T47D (cell line): ENCODE results near the gene ARMC10.
"Not testable (repeated sequence)": the region's sequence is repeated elsewhere in the genome, so short reads cannot be mapped to it uniquely, and the experiment has no call there.

Experiments
- DNase-seq, 2 experiments: peaks; one replicate each; pipeline versions ENCODE4 v3.0.0 to v3.0.0-alpha.2; 2011 to 2012; ENCODE audit warnings: low read depth in 1 of 2, low spot score in 1 of 2
- JUND ChIP-seq: IDR thresholded peaks from 2 replicates; pipeline ENCODE4 v1.6.1; 2012; ENCODE audit warnings: low read depth
- in situ Hi-C: cut with HindIII; loops from 2 replicates; pipeline ENCODE4 v1.10.0; 2016; ENCODE audit warnings: low sequenced_read_pairs, low pct_unique_long_range_greater_than_20kb

The ARMC10 gene

DNA sequence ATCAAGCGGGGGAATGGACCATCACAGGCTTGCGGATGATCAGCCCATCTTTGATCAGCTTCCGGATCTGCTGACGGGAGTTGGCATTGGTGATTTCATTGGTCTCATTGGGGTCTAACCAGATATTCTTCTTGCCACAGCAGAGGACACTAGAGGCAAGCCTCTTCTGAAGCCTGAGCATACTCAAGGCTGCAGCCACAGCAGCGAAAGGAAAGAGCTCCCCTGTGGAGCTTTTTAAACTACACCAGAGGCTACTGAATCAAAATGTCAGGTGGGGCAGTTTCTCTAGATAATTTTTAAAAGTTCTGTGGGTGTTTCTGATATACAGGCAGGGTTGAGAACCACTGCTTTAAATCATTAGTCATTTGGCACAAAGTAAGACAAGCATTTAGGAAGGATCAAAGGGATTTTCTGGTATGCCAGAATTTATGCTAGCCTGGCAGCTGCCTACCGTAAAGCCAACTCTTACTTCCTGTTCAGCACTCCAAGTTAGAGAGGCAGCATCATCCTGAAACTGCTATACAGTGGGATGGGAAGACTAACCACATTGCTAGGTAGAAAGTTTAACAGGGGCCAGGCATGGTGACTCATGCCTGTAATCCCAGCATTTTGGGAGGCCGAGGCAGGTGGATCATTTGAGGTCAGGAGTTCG is 66.9 kb downstream of the ARMC10 start:
- TF ChIP-seq JUND = no peak
- in situ Hi-C loops = no loop called here
- DNase-seq = no peak

DNA sequence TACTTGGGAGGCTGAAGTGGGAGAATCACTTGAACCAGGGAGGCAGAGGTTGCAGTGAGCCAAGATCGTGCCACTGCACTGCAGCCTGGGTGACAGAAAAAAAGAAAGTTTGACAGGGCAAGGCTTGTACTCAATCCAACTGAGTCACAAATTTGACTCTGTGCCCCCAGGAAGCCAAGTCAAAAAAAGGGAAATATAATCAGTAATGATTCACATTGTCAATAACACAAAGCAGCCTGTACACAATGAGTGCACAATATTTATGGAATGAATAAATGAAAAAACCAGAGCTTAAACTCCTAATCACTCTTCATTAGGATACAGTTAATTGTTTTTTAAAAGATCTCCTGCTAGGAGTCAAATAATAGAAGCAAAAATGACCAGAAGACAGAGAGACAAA is 67.6 kb downstream of the ARMC10 start:
- no peak for TF ChIP-seq JUND
- no peak for DNase-seq
- in situ Hi-C loops = no loop called here

DNA sequence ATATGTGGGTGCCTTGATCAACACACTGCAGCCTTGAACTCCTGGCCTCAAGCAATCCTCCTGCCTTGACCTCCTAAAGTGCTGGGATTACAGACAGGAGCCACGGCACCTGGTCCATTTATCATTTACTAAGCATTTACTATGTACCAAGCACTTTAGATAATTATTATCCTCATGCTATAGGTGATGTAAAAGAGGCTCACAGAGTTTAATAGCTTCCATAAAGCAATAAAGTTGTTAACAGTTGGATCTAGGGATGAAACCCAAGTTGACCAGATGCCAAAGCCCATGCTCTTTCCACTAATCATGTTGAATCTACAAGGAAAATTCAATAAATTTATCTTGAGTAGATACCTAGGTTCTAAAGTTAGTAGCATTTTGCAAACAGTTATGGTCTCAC is 68.9 kb downstream of the ARMC10 start:
- no peak for TF ChIP-seq JUND
- DNase-seq = no peak

DNA sequence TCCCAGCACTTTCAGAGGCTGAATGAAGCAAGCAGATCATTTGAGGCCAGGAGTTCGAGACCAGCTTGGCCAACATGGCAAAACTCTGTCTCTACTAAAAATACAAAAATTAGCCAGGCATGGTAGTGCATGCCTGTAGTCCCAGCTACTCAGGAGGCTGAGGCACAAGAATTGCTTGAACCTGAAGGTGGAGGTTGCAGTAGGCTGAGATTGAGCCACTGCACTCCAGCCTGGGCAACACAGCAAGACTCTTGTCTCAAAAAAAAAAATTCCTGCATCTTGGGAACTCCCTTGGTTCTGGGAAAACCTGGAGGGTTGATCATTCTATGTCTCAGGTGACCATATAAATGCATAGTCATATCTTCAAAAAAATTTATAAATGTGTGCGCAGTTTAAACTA is 69.8 kb downstream of the ARMC10 start:
- in situ Hi-C loops = not testable (repeated sequence)

More for the DNA sequence above, 68.9 kb downstream of the ARMC10 start:
- in situ Hi-C loops = no loop called here

DNA sequence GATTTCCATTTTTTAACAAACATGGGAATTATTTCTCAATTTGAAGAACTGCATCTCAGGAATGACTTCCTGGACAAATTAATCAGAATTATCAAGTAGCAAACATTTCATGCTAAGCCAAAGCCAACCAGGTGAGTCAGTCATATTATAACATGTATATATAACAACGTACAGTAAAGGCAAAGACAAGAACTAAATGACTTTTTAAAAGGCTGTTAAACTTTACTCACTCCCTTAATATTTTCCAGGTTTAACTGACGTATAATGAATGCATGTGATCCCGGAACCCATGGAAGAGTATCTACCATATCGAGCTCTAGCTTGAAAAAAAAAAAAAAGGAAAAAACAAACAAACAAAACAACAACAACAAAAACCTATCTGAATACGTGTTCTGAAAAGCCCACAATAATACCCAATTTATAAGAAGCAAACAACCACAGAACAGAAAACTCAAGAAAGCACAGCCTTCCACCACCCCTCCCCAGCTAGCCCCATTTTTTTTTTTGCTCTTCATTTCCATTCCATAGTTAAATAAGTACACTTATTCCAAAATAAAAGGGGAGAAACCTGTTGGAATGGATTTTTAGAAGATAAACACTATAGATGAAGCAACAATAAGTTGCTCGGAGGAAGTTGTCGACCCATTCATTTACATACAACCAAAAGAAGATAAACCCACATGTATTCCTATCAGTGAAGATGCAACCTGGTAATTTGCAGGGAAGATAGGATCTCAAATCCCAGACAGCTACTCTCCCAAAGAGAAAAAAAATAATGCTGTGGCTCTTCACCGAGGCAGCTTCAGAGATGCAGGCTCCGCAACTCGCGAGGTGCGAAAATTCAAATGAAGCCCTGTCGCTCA is 73.4 kb downstream of the ARMC10 start:
- in situ Hi-C loops = no loop called here
- no peak for DNase-seq
- no peak for TF ChIP-seq JUND

More for the DNA sequence above, 69.8 kb downstream of the ARMC10 start:
- not testable (repeated sequence) for DNase-seq
